NCI-H1105 treated with DMSO at 0.1 percent for 48 hours (cell line): ENCODE results near the gene HCRT.
"Not testable (repeated sequence)": the region's sequence is repeated elsewhere in the genome, so short reads cannot be mapped to it uniquely, and the experiment has no call there.

Experiments
- DNase-seq: peaks from one replicate; lab custom pipeline; 2025; lab: John Stamatoyannopoulos, UW

Gene HCRT

DNA sequence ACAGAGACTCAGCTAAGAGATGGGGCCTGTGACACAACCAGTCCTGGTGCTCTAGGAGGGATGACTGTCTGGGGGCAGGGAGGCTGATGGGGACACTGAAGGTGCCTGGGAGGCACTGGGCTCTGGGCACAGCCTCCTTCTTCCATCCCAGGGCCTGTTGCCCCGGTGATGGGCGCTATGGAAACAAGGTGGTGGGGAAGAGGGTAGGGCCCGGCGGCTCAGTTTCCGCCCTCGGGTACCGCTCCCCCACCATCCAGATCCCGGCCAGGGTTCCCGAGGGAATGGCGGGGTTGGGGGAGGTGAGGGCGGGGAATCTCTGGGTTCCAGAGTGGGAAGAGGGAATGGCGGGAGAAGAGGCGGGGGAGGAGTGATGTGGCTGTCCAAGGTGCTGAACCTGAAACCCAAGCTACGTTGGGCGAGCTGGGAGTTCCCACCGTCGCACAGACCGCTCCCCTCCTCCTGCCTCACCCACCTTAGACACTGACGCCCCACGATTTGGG is 5.3 kb downstream of the HCRT start:
- peak; percentile 56 for DNase-seq

DNA sequence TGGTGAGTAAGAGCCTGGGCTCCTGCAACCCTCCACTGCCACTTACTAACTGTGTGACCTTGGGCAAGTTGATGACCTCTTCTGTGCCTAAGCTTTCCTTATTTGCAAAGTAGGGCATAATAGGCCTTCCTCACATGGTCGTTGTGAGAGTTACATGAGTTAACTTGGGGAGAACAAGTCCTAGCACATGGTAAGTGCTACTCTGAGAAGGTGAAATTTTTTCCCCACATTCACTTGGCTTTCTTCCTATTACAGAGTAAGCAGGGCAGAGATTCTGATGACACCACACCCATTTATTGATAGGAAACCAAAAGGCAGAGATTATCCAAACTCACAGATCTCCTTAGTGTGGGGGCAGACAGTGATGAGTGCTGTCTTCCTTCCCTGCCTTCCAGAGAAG is 5.9 kb downstream of the HCRT start:
- no peak for DNase-seq

DNA sequence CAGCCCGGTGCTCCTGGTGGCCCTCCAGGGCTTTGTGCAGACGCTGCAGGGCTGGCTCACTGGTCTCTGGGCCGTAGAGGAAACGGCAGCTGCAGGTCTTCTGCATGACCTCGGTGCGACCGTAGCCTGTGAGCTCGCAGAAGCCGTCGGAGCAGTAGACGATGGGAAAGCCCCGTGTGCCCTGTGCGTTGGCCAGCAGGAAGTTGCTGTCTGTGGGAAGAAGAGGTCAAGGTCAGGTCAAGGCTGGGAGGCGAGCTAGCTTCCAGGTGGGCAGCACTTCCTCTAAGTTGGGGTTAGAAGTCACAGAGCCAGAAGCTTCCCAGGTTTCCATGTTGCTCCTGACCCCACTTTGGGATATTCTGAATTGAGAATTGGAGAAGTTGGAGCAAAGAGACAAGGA is 6.4 kb downstream of the HCRT start:
- DNase-seq = no peak

- no peak for DNase-seq
Measured at GRCh38 chr17:42177684-42178083, 7.6 kb downstream of the HCRT start.

- no peak for DNase-seq
Measured at GRCh38 chr17:42174126-42174783, 11.0 kb downstream of the HCRT start.

GRCh38 chr17:42171831-42172230 is 13.4 kb downstream of the HCRT start:
- peak; percentile 1 for DNase-seq

- no peak for DNase-seq
Measured at GRCh38 chr17:42169351-42169750, 15.9 kb downstream of the HCRT start.

- no peak for DNase-seq
Measured at GRCh38 chr17:42167807-42168206, 17.4 kb downstream of the HCRT start.

- DNase-seq = no peak
Measured at GRCh38 chr17:42166196-42166763, 19.0 kb downstream of the HCRT start.

GRCh38 chr17:42165751-42166150 is 19.5 kb downstream of the HCRT start:
- no peak for DNase-seq

GRCh38 chr17:42163696-42164407 is 21.4 kb downstream of the HCRT start:
- no peak for DNase-seq

DNA sequence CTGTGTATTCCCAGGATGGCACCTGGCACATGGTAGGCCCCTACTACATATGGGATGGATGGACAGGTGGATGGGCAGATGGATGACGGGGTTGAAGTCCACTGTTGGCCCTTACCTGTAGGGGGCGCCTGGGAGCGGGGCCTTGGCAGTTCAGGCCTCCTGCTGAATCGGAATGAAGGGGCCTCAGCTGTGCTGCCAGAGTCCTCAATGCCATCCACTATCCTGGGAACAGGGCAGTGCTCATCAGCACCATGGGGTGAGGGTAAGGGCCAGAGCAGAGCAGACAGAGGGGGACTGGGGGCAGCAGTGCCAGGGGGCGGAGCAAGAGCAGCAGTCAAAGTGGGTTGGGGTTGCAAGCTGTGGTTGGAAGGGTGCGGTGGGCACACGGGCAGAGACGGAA is 22.1 kb downstream of the HCRT start:
- no peak for DNase-seq

GRCh38 chr17:42160531-42160910 is 24.7 kb downstream of the HCRT start:
- DNase-seq = no peak

DNA sequence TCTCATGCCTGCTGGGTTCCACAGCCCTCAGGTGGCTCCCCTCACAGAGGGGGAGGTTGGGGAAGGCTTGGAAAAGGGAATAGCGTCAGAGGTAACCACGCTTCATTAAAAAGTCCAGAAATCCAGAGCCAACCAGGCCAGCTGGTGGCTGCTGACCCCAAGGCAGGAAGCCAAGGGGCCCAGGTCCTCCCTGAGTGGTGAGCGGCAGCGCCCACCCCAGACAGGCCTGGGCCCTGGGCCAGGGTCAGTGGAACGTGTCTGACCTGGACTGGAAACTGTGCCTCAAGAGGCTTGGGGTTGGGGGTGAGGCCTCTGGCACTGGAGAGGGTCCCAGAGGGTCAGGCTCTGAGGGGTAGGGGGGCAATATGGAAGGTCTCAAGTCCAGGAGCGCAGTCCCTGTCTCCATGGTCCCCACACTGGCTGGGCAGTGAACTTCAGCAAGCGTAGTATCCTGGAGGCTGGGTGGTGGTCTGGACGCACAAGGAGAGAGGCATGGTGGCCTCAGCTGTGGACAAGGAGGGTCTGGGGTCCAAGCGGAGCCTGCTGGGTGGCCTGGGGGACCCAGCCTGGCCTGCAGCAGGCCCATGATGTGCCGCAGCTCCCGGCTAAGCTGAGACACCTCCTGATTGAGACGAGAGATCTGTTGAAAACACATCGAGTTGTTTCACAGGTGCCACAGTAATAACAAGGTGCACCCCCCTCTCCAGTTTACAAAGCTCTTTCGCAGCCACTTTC is 25.3 kb downstream of the HCRT start:
- no peak for DNase-seq

GRCh38 chr17:42155614-42156045 is 29.6 kb downstream of the HCRT start:
- no peak for DNase-seq

- DNase-seq = no peak
Measured at GRCh38 chr17:42153919-42154742, 31.1 kb downstream of the HCRT start.

DNA sequence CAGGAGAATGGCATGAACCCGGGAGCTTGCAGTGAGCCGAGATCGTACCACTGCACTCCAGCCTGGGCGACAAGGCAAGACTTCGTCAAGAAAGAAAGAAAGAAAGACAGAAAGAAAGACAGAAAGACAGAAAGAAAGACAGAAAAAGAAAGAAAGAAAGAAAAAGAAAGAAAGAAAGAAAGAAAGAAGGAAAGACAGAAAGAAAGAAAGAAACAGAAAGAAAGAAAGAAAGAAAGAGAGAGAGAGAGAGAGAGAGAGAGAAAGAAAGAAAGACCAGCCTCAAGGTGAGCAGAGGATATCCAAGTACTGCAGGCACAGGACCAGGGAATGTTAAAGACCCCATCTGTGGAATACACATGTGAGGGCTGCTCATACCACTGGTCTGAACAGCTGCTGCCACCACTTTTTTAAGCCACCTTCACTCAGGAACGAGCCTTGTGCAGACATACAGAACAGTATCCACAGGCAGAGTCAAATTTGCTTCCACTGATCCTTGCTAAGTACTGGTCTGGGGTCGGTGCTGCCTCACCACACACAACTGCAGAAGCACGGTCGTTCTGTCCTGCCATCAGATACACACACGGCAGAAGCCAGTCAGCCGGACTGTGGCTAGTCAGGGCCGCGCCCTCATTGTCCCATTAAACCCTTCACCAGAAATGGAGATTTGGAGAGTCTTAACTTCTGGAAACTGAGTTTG is 38.2 kb downstream of the HCRT start:
- DNase-seq = no peak

DNA sequence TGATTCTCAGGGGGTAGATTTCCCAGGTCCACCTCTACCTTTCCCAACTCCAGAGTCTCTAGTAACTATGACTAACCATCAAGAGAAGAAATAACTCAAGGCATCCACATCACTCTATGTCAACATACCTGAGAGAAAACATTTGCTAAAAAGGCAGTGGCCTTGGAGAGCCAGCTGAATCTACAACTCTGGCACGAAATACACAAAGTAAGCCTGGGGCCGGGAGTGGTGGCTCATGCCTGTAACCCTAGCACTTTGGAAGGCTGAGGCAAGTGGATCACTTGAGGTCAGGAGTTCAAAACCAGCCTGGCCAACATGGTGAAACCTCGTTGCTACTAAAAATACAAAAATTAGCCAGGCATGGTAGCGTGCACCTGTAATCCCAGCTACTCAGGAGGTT is 42.1 kb downstream of the HCRT start:
- DNase-seq = not testable (repeated sequence)

GRCh38 chr17:42142371-42142896 is 42.8 kb downstream of the HCRT start:
- DNase-seq = no peak

DNA sequence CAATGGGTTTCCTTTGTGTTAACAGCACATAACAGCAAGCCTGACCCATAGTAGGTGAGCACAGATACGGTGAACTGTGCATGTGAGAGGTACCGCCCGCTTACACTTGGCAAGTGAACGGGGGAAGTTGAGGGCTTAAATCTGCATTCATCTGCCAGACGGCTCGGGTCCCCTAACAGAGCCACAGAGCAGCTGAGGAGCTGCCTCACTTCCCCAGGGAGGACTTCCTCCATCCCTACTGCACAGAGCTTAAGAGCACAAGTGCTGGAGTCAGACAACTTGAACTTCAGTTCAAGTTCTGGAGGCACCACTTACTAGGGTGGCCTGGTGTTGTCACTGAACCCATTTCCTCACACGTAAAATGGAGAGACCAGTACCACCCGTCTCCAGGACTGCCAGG is 43.9 kb downstream of the HCRT start:
- DNase-seq = no peak

DNA sequence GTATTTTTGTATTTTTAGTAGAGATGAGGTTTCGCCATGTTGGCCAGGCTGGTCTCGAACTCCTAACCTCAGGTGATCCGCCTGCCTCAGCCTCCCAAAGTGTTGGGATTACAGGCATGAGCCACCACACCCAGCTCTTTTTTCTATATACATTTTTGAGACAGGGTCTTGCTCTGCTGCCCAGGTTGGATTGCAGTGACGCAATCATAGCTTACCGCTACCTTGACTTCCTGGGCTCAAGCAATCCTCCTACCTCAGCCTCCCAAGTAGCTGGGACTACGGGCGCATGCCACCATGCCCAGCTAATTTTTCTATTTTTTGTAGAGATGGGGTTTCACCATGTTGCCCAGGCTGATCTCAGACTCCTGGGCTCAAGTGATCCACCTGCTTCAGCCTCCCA is 44.6 kb downstream of the HCRT start:
- not testable (repeated sequence) for DNase-seq
